Frontal cortex (tissue), 4 donors: ENCODE data around the gene FDPS. TPM values are rescaled to one million over a fixed set of nuclear protein-coding genes. Genes with fewer than 3 reads are reported as not detected.

Source experiments
- DNase-seq, 2 donors: peaks; one replicate each; pipeline ENCODE4 v3.0.0; 2012; ENCODE audit warnings: low spot score in 2 of 2
- FAIRE-seq: peaks from 2 replicates; lab custom pipeline; 2012; peaks lifted over from hg19 to GRCh38; lab: Jason Lieb, UNC
- small RNA-seq: library from RNA; depleted of rRNA; stranded (forward); fragments of <200 nt; gene quantifications from one replicate; pipeline ENCODE3, GENCODE V24; 2014
- total RNA-seq: library from RNA; depleted of rRNA; stranded (reverse); fragments of >200 nt; gene quantifications from one replicate; pipeline ENCODE4 v1.2.3, GENCODE V29; 2014
- donor health status: control.
- donor health status: control.
- donor health status: control.

FDPS gene
- total RNA-seq, 1 donor from 2014 or later, result 132 TPM

GRCh38 chr1:155334962-155335361 is 26.3 kb downstream of the FDPS start:
- FAIRE-seq (no peak), DNase-seq (no peak)

GRCh38 chr1:155339515-155340097 is 30.9 kb downstream of the FDPS start:
- no peak for DNase-seq
- no peak for FAIRE-seq

- no peak for FAIRE-seq
- no peak for DNase-seq
Observed at GRCh38 chr1:155342842-155343241, 34.2 kb downstream of the FDPS start.

DNA sequence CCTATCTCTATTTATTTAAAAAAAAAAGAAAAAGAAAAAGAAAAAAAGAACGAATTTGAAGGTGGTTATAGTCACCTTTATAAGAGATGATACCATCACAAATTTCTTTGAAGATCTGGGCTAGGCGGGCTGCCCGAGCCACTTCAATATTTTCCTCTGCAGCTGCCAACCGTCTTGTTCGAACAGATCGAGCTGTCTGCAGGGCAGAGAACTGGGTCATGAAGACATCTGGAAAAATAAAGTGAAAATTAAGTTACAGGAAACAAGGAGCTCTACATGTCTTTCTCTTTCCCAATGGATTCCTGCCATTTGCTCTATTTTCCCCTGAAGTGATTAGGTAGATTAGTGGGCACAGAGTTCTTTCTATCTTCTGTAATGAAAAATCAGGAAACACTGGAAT is 44.0 kb downstream of the FDPS start:
- FAIRE-seq (no peak), DNase-seq (no peak)

- no peak for FAIRE-seq
- no peak for DNase-seq
Observed at GRCh38 chr1:155360051-155360450, 51.4 kb downstream of the FDPS start.

Small RNA genes within 50 kb of the gene (small RNA-seq; reads per million reads assigned to genes)
- not detected for gene RNU6-106P

Other genes with a start within 250 kb of the FDPS start
- 0.82 TPM for gene EFNA4, start 245.1 kb upstream of the FDPS start, total RNA-seq
- gene EFNA3, start 230.0 kb upstream of the FDPS start, total RNA-seq, result 9.8 TPM
- gene EFNA1, start 181.0 kb upstream of the FDPS start, total RNA-seq, result 4.1 TPM
- gene SLC50A1, start 173.0 kb upstream of the FDPS start, total RNA-seq, result 4.9 TPM
- 15.1 TPM for gene DPM3, start 168.3 kb upstream of the FDPS start, total RNA-seq
- 74.6 TPM for gene KRTCAP2, start 135.6 kb upstream of the FDPS start, total RNA-seq
- gene TRIM46, start 135.0 kb upstream of the FDPS start, total RNA-seq, result 21.2 TPM
- gene THBS3, start 101.0 kb upstream of the FDPS start, total RNA-seq, result 7.7 TPM
- 13.9 TPM for gene MTX1, start 100.2 kb upstream of the FDPS start, total RNA-seq
- 2.9 TPM for gene ENTREP3, start 53.4 kb upstream of the FDPS start, total RNA-seq
- gene SCAMP3, start 46.5 kb upstream of the FDPS start, total RNA-seq, result 19.2 TPM
- 25.3 TPM for gene CLK2, start 35.4 kb upstream of the FDPS start, total RNA-seq
- 11.8 TPM for gene HCN3, start 31.4 kb upstream of the FDPS start, total RNA-seq
- gene PKLR, start 7.4 kb upstream of the FDPS start, total RNA-seq, result not detected
- 44.8 TPM for gene RUSC1, start 12.0 kb downstream of the FDPS start, total RNA-seq